Measurements from ENCODE around the gene GPR150. TPM values are rescaled to one million over a fixed set of nuclear protein-coding genes. Genes with fewer than 3 reads are reported as not detected.
"Not testable (repeated sequence)": the region's sequence is repeated elsewhere in the genome, so short reads cannot be mapped to it uniquely, and the experiment has no call there.

GPR150 gene
- total RNA-seq, 2 donors from 2014 or later = 0.51 to 3.0 TPM

DNA sequence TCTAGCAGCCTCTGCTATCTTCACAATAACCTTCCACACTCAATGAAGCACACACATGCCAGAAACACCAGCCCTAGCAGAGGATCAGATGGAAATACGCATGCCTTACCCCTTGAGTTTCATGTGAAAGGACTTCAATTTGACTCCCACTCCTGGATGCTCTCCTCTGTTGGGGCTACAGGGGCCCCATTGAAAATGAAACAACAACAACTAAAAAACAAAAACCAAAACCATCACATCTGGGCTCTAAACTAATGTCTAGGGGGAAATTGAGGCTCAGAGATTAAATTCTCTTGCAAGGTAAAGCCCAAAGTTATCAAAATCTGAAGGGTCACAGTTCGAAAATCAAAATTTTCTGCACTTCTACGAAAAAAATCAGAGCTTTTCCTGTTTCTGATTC lies 18.7 kb downstream of the GPR150 start:
- TF ChIP-seq POLR2AphosphoS5 (IDR thresholded peaks at IDR 0.05) (no peak), POLR2A (IDR thresholded peaks at IDR 0.05) (no peak)
- TF ChIP-seq, protein P1, sequence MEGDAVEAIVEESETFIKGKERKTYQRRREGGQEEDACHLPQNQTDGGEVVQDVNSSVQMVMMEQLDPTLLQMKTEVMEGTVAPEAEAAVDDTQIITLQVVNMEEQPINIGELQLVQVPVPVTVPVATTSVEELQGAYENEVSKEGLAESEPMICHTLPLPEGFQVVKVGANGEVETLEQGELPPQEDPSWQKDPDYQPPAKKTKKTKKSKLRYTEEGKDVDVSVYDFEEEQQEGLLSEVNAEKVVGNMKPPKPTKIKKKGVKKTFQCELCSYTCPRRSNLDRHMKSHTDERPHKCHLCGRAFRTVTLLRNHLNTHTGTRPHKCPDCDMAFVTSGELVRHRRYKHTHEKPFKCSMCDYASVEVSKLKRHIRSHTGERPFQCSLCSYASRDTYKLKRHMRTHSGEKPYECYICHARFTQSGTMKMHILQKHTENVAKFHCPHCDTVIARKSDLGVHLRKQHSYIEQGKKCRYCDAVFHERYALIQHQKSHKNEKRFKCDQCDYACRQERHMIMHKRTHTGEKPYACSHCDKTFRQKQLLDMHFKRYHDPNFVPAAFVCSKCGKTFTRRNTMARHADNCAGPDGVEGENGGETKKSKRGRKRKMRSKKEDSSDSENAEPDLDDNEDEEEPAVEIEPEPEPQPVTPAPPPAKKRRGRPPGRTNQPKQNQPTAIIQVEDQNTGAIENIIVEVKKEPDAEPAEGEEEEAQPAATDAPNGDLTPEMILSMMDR (IDR thresholded peaks at IDR 0.05) = no peak
- no peaks in the 10 kb centered on the region for H3K27me3 ChIP-seq (replicated peaks; ENCODE audit: insufficient read depth)
- no peak for DNase-seq (ENCODE audit: low spot score)
- 93% methylated on average over 3 of the region's 3 CpGs for WGBS
- no peak overlapping the region for H3K27ac ChIP-seq
- H3K4me3 ChIP-seq = no peak overlapping the region
- no peaks in the 10 kb centered on the region for H3K4me1 ChIP-seq (replicated peaks)
- H3K9me3 ChIP-seq = no peaks in the 10 kb centered on the region
- no peaks in the 10 kb centered on the region for H3K36me3 ChIP-seq
- intact Hi-C loops (cut with DNase I) = no loop called here

DNA sequence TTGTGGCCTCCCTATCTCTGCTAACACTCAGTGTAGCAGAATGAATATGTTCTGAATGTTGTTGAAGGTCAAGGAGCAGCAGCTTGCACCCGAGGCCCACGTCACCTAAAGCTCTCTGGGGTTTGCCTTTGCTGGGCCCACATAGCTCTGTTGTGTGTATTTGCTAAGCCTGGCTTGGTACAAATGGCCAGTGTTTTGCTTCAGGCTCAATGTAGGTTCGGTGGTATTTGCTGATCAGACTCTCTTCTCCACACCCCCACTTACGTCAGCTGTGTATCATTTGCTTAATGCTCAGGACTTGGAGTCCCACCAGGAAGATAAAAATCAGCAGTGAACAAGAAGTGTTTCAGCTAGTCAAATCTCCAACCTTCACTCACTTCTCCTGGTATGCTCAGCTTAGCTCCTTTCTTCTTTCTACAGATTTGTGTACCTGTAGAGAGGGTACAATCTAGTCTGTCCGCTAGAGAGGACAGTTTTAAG lies 21.9 kb downstream of the GPR150 start:
- DNase-seq (ENCODE audit: low spot score) = peak; percentile 94
- Histone ChIP-seq H3K4me3 (no peak overlapping the region), H3K4me1 (replicated peaks) (peaks cover 6% of the 10 kb centered on the region), H3K27me3 (replicated peaks; ENCODE audit: insufficient read depth) (no peaks in the 10 kb centered on the region), H3K9me3 (no peaks in the 10 kb centered on the region), H3K27ac (peak overlapping the region; percentile 96 to 98), H3K36me3 (no peaks in the 10 kb centered on the region)
- WGBS = 25% methylated on average over 5 of the region's 5 CpGs
- intact Hi-C loops (cut with DNase I) = loop anchor here (5.0 kb wide), 2 partner anchors 141 to 216 kb away; no protein-coding TSS in a partner anchor
- TF ChIP-seq POLR2A (IDR thresholded peaks at IDR 0.05) = peak; percentile 52
- TF ChIP-seq POLR2AphosphoS5 (IDR thresholded peaks at IDR 0.05) = peak; percentile 99
- TF ChIP-seq, protein P1 (IDR thresholded peaks at IDR 0.05) = peak in 1 of 4 experiments; percentile 7

DNA sequence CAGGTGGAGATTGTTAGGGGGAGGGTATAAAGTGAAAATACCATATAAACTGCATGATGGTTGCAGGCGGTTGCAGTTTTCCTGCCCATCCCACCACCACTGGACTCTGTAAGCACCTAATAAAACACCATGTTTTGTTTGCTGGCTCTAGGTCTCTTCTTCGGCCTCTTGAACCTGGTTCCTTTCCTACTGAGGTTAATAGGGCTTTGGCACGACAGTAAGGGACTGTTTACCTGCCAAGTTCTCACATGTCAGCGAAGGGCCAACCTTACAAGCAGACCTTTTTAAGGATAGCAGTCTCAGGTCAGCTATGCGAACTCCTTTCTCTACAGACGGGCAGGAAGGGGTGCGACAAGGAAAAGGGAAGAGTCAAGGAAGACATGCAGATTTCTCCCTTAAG lies 23.3 kb downstream of the GPR150 start:
- no peak overlapping the region for H3K4me3 ChIP-seq
- no peaks in the 10 kb centered on the region for H3K36me3 ChIP-seq
- 60% methylated on average over 7 of the region's 7 CpGs for WGBS
- no peaks in the 10 kb centered on the region for H3K27me3 ChIP-seq (replicated peaks; ENCODE audit: insufficient read depth)
- peak overlapping the region; percentile 96 to 98 for H3K27ac ChIP-seq
- DNase-seq (ENCODE audit: low spot score) = no peak
- intact Hi-C loops (cut with DNase I) = loop anchor here (5.0 kb wide), 2 partner anchors 139 to 214 kb away; no protein-coding TSS in a partner anchor
- no peaks in the 10 kb centered on the region for H3K9me3 ChIP-seq
- H3K4me1 ChIP-seq (replicated peaks) = peaks cover 6% of the 10 kb centered on the region
- TF ChIP-seq, protein P1 (IDR thresholded peaks at IDR 0.05) = no peak
- TF ChIP-seq POLR2AphosphoS5 (IDR thresholded peaks at IDR 0.05) (peak; percentile 6), POLR2A (IDR thresholded peaks at IDR 0.05) (no peak)

DNA sequence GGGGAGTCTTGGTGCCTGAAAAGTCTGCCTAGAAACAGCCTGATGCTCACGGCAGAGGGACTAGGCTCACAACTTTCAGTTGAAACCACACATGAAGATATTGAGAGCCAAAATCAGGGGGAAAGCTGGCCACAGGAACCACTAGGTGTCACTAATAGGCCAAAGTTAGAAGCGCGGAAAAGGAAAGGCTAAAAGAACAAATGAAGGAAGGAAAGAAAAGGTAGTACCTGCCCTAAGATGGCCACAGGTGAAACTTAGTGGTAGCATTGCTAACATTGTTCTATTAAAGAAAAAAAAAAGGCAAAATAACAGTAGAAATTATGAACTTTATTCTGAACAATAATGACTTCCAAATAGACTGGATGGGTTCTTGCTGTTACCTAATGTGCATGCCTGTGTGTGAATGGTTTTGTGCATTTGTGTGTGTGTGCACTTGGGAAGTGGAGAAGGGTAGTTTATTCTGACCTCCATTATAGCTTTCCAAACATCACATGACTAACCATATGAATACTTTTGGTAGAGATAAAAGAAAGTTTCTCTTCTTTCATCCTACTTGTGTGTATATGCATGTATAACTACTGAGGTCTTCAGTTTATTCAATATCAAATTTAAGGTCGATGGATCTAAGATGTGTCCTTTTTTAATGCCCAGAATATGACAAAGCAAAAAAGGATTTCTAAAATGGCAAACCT lies 24.6 kb downstream of the GPR150 start:
- intact Hi-C loops (cut with DNase I) = loop anchor here (5.0 kb wide), 6 partner anchors 88 to 693 kb away; partner anchors contain the start of genes ELL2 and RHOBTB3
- peak; percentile 51 for DNase-seq (ENCODE audit: low spot score)
- H3K4me3 ChIP-seq = no peak overlapping the region
- H3K36me3 ChIP-seq = no peaks in the 10 kb centered on the region
- H3K4me1 ChIP-seq (replicated peaks) = peaks cover 6% of the 10 kb centered on the region
- no peaks in the 10 kb centered on the region for H3K9me3 ChIP-seq
- 12% methylated on average over 4 of the region's 4 CpGs for WGBS
- TF ChIP-seq POLR2AphosphoS5 (IDR thresholded peaks at IDR 0.05) (peak; percentile 66), POLR2A (IDR thresholded peaks at IDR 0.05) (no peak)
- TF ChIP-seq, protein P1 (IDR thresholded peaks at IDR 0.05) = peak; percentile 59 to 87 (median 70)
- H3K27ac ChIP-seq = peak overlapping the region; percentile 96 to 98
- no peaks in the 10 kb centered on the region for H3K27me3 ChIP-seq (replicated peaks; ENCODE audit: insufficient read depth)

DNA sequence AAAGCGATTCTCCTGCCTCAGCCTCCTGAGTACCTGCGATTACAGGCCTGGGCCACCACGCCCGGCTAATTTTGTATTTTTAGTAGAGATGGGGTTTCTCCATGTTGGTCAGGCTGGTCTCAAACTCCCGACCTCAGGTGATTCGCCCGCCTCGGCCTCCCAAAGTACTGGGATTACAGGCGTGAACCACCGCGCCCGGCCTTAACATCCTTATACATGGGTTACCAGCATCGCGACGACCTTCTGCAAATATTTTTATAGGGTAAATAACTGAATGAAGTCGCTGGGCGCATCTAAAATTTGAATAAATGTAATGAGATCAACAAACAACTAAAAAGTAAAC lies 26.3 kb downstream of the GPR150 start:
- intact Hi-C loops (cut with DNase I) = loop anchor here (2.0 to 5.0 kb wide), 5 partner anchors 86 to 691 kb away; partner anchors contain the start of genes ARSK, ELL2, RHOBTB3 and SKIC3
- not testable (repeated sequence) for H3K4me1 ChIP-seq (replicated peaks); H3K9me3 ChIP-seq; H3K36me3 ChIP-seq; DNase-seq (ENCODE audit: low spot score); H3K27me3 ChIP-seq (replicated peaks; ENCODE audit: insufficient read depth)
- H3K4me3 ChIP-seq = peak overlapping the region in 1 of 2 donors; percentile 43
- WGBS = 63% methylated on average over 17 of the region's 17 CpGs
- peak overlapping the region; percentile 96 to 98 for H3K27ac ChIP-seq

Data from prostate gland (tissue), 2 donors.